ENCODE data around the gene VEPH1.

VEPH1 gene

GRCh38 chr3:157239082-157239704 lies 264.0 kb downstream of the VEPH1 start:
- H3K4me3 ChIP-seq (ENCODE audit: low read length) = no peak overlapping the region
- H3K4me1 ChIP-seq (ENCODE audit: control insufficient read depth, low read depth, low read length) = no peaks in the 10 kb centered on the region
- no peak overlapping the region for H2BK5ac ChIP-seq (ENCODE audit: low read length)
- no peak overlapping the region for H4K8ac ChIP-seq (ENCODE audit: low read depth, low read length)
- H3K27me3 ChIP-seq (ENCODE audit: insufficient read depth, low read length, poor library complexity) = no peaks in the 10 kb centered on the region
- no peaks in the 10 kb centered on the region for H3K79me1 ChIP-seq (ENCODE audit: low read length)
- H3K36me3 ChIP-seq (ENCODE audit: control insufficient read depth, insufficient read depth, low read length) = no peaks in the 10 kb centered on the region
- no peak overlapping the region for H3K56ac ChIP-seq (ENCODE audit: low read length)
- H3K79me2 ChIP-seq (ENCODE audit: control insufficient read depth, insufficient read depth, low read length) = no peaks in the 10 kb centered on the region
- WGBS (ENCODE audit: extremely low coverage, insufficient coverage, low lambda C conversion rate) = no CpG with 5 or more reads among the region's 5 CpGs
- no peak overlapping the region for H3K4me2 ChIP-seq (ENCODE audit: low read length)
- no peak overlapping the region for H4K5ac ChIP-seq (ENCODE audit: low read length)
- no peak overlapping the region for H3K27ac ChIP-seq (ENCODE audit: low read depth, low read length)
- H3K4ac ChIP-seq (ENCODE audit: low read depth, low read length) = no peak overlapping the region
- H2BK120ac ChIP-seq (ENCODE audit: low read depth, low read length) = no peak overlapping the region
- no peak overlapping the region for H2AK5ac ChIP-seq (ENCODE audit: low read length)
- H3K18ac ChIP-seq (ENCODE audit: low read length) = no peak overlapping the region
- no peak overlapping the region for H2BK15ac ChIP-seq (replicated peaks; ENCODE audit: low read depth)
- H3K9ac ChIP-seq (ENCODE audit: low read length) = no peak overlapping the region
- no peak overlapping the region for H3K23ac ChIP-seq (ENCODE audit: low read length)
- DNase-seq = peak; percentile 79

- no peak overlapping the region for H2BK15ac ChIP-seq (replicated peaks; ENCODE audit: low read depth)
- H2AK5ac ChIP-seq (ENCODE audit: low read length) = no peak overlapping the region
- no peak overlapping the region for H3K4me2 ChIP-seq (ENCODE audit: low read length)
- no peak overlapping the region for H2BK120ac ChIP-seq (ENCODE audit: low read depth, low read length)
- H3K79me2 ChIP-seq (ENCODE audit: control insufficient read depth, insufficient read depth, low read length) = no peaks in the 10 kb centered on the region
- H3K4me3 ChIP-seq (ENCODE audit: low read length) = no peak overlapping the region
- no peaks in the 10 kb centered on the region for H3K4me1 ChIP-seq (ENCODE audit: control insufficient read depth, low read depth, low read length)
- H3K18ac ChIP-seq (ENCODE audit: low read length) = no peak overlapping the region
- no peak overlapping the region for H4K8ac ChIP-seq (ENCODE audit: low read depth, low read length)
- H3K9ac ChIP-seq (ENCODE audit: low read length) = no peak overlapping the region
- no peak overlapping the region for H3K56ac ChIP-seq (ENCODE audit: low read length)
- no peak overlapping the region for H3K23ac ChIP-seq (ENCODE audit: low read length)
- no peaks in the 10 kb centered on the region for H3K79me1 ChIP-seq (ENCODE audit: low read length)
- no CpG with 5 or more reads among the region's 1 CpG for WGBS (ENCODE audit: extremely low coverage, insufficient coverage, low lambda C conversion rate)
- H3K27ac ChIP-seq (ENCODE audit: low read depth, low read length) = no peak overlapping the region
- no peak overlapping the region for H2BK5ac ChIP-seq (ENCODE audit: low read length)
- H3K36me3 ChIP-seq (ENCODE audit: control insufficient read depth, insufficient read depth, low read length) = no peaks in the 10 kb centered on the region
- DNase-seq = no peak
- H3K27me3 ChIP-seq (ENCODE audit: insufficient read depth, low read length, poor library complexity) = no peaks in the 10 kb centered on the region
- H3K4ac ChIP-seq (ENCODE audit: low read depth, low read length) = no peak overlapping the region
- H4K5ac ChIP-seq (ENCODE audit: low read length) = no peak overlapping the region
Observed at GRCh38 chr3:157238457-157238856, 264.8 kb downstream of the VEPH1 start.

- Histone ChIP-seq H3K9ac (ENCODE audit: low read length) (no peak overlapping the region), H3K27ac (ENCODE audit: low read depth, low read length) (no peak overlapping the region), H3K36me3 (ENCODE audit: control insufficient read depth, insufficient read depth, low read length) (no peaks in the 10 kb centered on the region), H2BK5ac (ENCODE audit: low read length) (no peak overlapping the region), H3K27me3 (ENCODE audit: insufficient read depth, low read length, poor library complexity) (no peaks in the 10 kb centered on the region), H3K79me1 (ENCODE audit: low read length) (no peaks in the 10 kb centered on the region), H3K23ac (ENCODE audit: low read length) (no peak overlapping the region), H4K5ac (ENCODE audit: low read length) (no peak overlapping the region), H2AK5ac (ENCODE audit: low read length) (no peak overlapping the region), H3K4ac (ENCODE audit: low read depth, low read length) (no peak overlapping the region), H3K18ac (ENCODE audit: low read length) (no peak overlapping the region), H3K56ac (ENCODE audit: low read length) (no peak overlapping the region), H2BK15ac (replicated peaks; ENCODE audit: low read depth) (no peak overlapping the region), H4K8ac (ENCODE audit: low read depth, low read length) (no peak overlapping the region), H3K4me1 (ENCODE audit: control insufficient read depth, low read depth, low read length) (no peaks in the 10 kb centered on the region), H2BK120ac (ENCODE audit: low read depth, low read length) (no peak overlapping the region), H3K79me2 (ENCODE audit: control insufficient read depth, insufficient read depth, low read length) (no peaks in the 10 kb centered on the region), H3K4me2 (ENCODE audit: low read length) (no peak overlapping the region), H3K4me3 (ENCODE audit: low read length) (no peak overlapping the region)
- no CpG with 5 or more reads among the region's 3 CpGs for WGBS (ENCODE audit: extremely low coverage, insufficient coverage, low lambda C conversion rate)
- peak; percentile 68 for DNase-seq
Observed at GRCh38 chr3:157237886-157238285, 265.3 kb downstream of the VEPH1 start.

- Histone ChIP-seq H4K8ac (ENCODE audit: low read depth, low read length) (no peak overlapping the region), H2AK5ac (ENCODE audit: low read length) (no peak overlapping the region), H2BK5ac (ENCODE audit: low read length) (no peak overlapping the region), H3K18ac (ENCODE audit: low read length) (no peak overlapping the region), H3K56ac (ENCODE audit: low read length) (no peak overlapping the region), H3K79me2 (ENCODE audit: control insufficient read depth, insufficient read depth, low read length) (no peaks in the 10 kb centered on the region), H3K79me1 (ENCODE audit: low read length) (no peaks in the 10 kb centered on the region), H2BK120ac (ENCODE audit: low read depth, low read length) (no peak overlapping the region), H3K36me3 (ENCODE audit: control insufficient read depth, insufficient read depth, low read length) (no peaks in the 10 kb centered on the region), H3K4me1 (ENCODE audit: control insufficient read depth, low read depth, low read length) (no peaks in the 10 kb centered on the region), H3K27ac (ENCODE audit: low read depth, low read length) (no peak overlapping the region), H3K23ac (ENCODE audit: low read length) (no peak overlapping the region), H4K5ac (ENCODE audit: low read length) (no peak overlapping the region), H3K9ac (ENCODE audit: low read length) (no peak overlapping the region), H3K4ac (ENCODE audit: low read depth, low read length) (no peak overlapping the region), H2BK15ac (replicated peaks; ENCODE audit: low read depth) (no peak overlapping the region), H3K4me2 (ENCODE audit: low read length) (no peak overlapping the region), H3K27me3 (ENCODE audit: insufficient read depth, low read length, poor library complexity) (no peaks in the 10 kb centered on the region), H3K4me3 (ENCODE audit: low read length) (no peak overlapping the region)
- no CpG with 5 or more reads among the region's 2 CpGs for WGBS (ENCODE audit: extremely low coverage, insufficient coverage, low lambda C conversion rate)
- DNase-seq = no peak
Observed at GRCh38 chr3:157235291-157235690, 267.9 kb downstream of the VEPH1 start.

GRCh38 chr3:157233923-157234322 lies 269.3 kb downstream of the VEPH1 start:
- DNase-seq = no peak
- WGBS (ENCODE audit: extremely low coverage, insufficient coverage, low lambda C conversion rate) = no CpG with 5 or more reads among the region's 5 CpGs
- no peak overlapping the region for H2BK120ac ChIP-seq (ENCODE audit: low read depth, low read length)
- no peak overlapping the region for H3K4me2 ChIP-seq (ENCODE audit: low read length)
- no peak overlapping the region for H3K18ac ChIP-seq (ENCODE audit: low read length)
- no peaks in the 10 kb centered on the region for H3K36me3 ChIP-seq (ENCODE audit: control insufficient read depth, insufficient read depth, low read length)
- H3K79me2 ChIP-seq (ENCODE audit: control insufficient read depth, insufficient read depth, low read length) = no peaks in the 10 kb centered on the region
- H4K5ac ChIP-seq (ENCODE audit: low read length) = no peak overlapping the region
- H3K27ac ChIP-seq (ENCODE audit: low read depth, low read length) = no peak overlapping the region
- no peak overlapping the region for H3K4me3 ChIP-seq (ENCODE audit: low read length)
- no peak overlapping the region for H3K9ac ChIP-seq (ENCODE audit: low read length)
- H4K8ac ChIP-seq (ENCODE audit: low read depth, low read length) = no peak overlapping the region
- no peak overlapping the region for H2AK5ac ChIP-seq (ENCODE audit: low read length)
- no peak overlapping the region for H2BK5ac ChIP-seq (ENCODE audit: low read length)
- no peaks in the 10 kb centered on the region for H3K79me1 ChIP-seq (ENCODE audit: low read length)
- no peak overlapping the region for H2BK15ac ChIP-seq (replicated peaks; ENCODE audit: low read depth)
- no peaks in the 10 kb centered on the region for H3K27me3 ChIP-seq (ENCODE audit: insufficient read depth, low read length, poor library complexity)
- H3K4ac ChIP-seq (ENCODE audit: low read depth, low read length) = no peak overlapping the region
- no peaks in the 10 kb centered on the region for H3K4me1 ChIP-seq (ENCODE audit: control insufficient read depth, low read depth, low read length)
- H3K23ac ChIP-seq (ENCODE audit: low read length) = no peak overlapping the region
- no peak overlapping the region for H3K56ac ChIP-seq (ENCODE audit: low read length)

DNA sequence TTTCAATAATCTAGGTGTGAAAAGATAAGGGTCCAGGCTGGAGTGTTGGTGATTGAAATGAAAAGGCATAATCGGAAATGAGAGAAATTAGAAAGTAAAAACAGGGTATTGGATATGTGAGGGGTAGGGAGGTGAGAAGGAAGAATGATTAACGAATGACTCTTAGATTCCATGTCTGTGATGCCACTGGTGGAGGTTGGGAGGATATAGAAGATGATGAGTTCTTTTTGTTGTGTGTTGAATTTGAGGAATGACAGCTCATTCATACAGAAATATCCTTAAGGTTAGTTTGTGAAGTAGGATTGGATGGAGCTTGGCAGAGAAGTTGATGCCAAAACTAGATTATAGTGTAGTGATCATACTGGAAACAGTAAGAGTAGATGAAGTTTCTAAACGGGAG lies 271.1 kb downstream of the VEPH1 start:
- Histone ChIP-seq H3K79me1 (ENCODE audit: low read length) (no peaks in the 10 kb centered on the region), H3K4ac (ENCODE audit: low read depth, low read length) (no peak overlapping the region), H3K4me3 (ENCODE audit: low read length) (no peak overlapping the region), H3K56ac (ENCODE audit: low read length) (no peak overlapping the region), H3K18ac (ENCODE audit: low read length) (no peak overlapping the region), H3K79me2 (ENCODE audit: control insufficient read depth, insufficient read depth, low read length) (no peaks in the 10 kb centered on the region), H3K27ac (ENCODE audit: low read depth, low read length) (no peak overlapping the region), H2BK15ac (replicated peaks; ENCODE audit: low read depth) (no peak overlapping the region), H3K36me3 (ENCODE audit: control insufficient read depth, insufficient read depth, low read length) (no peaks in the 10 kb centered on the region), H3K27me3 (ENCODE audit: insufficient read depth, low read length, poor library complexity) (no peaks in the 10 kb centered on the region), H3K23ac (ENCODE audit: low read length) (no peak overlapping the region), H2BK5ac (ENCODE audit: low read length) (no peak overlapping the region), H3K4me2 (ENCODE audit: low read length) (no peak overlapping the region), H4K8ac (ENCODE audit: low read depth, low read length) (no peak overlapping the region), H3K4me1 (ENCODE audit: control insufficient read depth, low read depth, low read length) (no peaks in the 10 kb centered on the region), H2AK5ac (ENCODE audit: low read length) (no peak overlapping the region), H3K9ac (ENCODE audit: low read length) (no peak overlapping the region), H4K5ac (ENCODE audit: low read length) (no peak overlapping the region), H2BK120ac (ENCODE audit: low read depth, low read length) (no peak overlapping the region)
- DNase-seq = no peak
- WGBS (ENCODE audit: extremely low coverage, insufficient coverage, low lambda C conversion rate) = 100% methylated on average over 1 of the region's 3 CpGs

Data from mesendoderm (in vitro differentiated cells).